Panc1 (cell line): ENCODE data around the gene SLC7A6.

Source experiments
- CTCF ChIP-seq: fragments of 450-650 bp; IDR thresholded peaks from 2 replicates; pipeline ENCODE4 v1.5.1; 2017; ENCODE audit warnings: mild to moderate bottlenecking
- POLR2AphosphoS5 ChIP-seq: IDR thresholded peaks from 2 replicates; pipeline ENCODE4 v1.6.1; 2012; ENCODE audit warnings: mild to moderate bottlenecking, low read depth, low read length, moderate library complexity
- REST ChIP-seq, 2 experiments: IDR thresholded peaks; 2 replicates each; pipeline ENCODE4 v1.6.1; 2011 to 2012; ENCODE audit warnings: low read depth in 2 of 2, control low read depth in 1 of 2, low read length in 1 of 2, mild to moderate bottlenecking in 1 of 2, moderate library complexity in 1 of 2; ENCODE audit not compliant: insufficient read depth in 1 of 2

DNA sequence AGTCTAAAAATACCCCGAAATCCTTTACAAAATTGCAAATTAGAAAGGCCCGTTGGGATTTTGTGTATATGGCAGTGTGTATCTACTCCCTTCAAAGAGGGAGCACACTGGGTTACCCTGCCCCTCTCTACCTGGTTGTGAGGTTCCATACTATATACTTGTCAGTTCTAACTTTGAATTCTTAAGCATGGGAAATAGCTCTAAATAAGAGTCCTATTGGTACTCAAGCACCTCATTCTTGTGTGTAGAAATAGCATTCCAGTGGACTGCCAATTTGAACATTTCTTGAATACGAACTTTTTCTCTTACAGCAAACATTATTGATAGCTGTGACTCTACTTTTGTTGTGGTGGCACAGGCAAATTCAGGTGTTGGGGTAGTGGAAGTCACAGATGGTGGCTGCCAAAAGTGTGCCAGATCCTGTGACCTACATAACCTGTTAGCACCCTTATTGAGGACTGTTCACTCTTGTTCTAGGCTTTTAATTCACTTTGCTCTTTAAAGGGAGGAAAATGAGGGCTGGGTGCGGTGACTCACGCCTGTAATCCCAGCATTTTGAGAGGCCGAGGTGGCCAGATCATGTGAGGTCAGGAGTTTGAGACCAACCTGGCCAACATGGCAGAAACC is 44.5 kb upstream of the SLC7A6 start:
- no peak for TF ChIP-seq CTCF
- TF ChIP-seq REST (IDR thresholded peaks at IDR 0.05; ENCODE audit: insufficient read depth in 1 of 2, low read depth in 2 of 2, low read length in 1 of 2): no peak
- no peak for TF ChIP-seq POLR2AphosphoS5
